Skeletal muscle satellite cell (primary cell): ENCODE data around the gene UBXN4.
"Not testable (repeated sequence)": the region's sequence is repeated elsewhere in the genome, so short reads cannot be mapped to it uniquely, and the experiment has no call there.

Source experiments
- H3K27me3 ChIP-seq: 2 replicates; pipeline ENCODE4 v1.7.0; 2013; ENCODE audit warnings: low read length; ENCODE audit not compliant: control insufficient read depth, insufficient read depth
- H3K36me3 ChIP-seq: 2 replicates; pipeline ENCODE4 v1.7.0; 2013; ENCODE audit warnings: mild to moderate bottlenecking, control low read depth, low read length; ENCODE audit not compliant: insufficient read depth
- H3K4me1 ChIP-seq: 2 replicates; pipeline ENCODE4 v1.7.0; 2013; ENCODE audit warnings: low read length; ENCODE audit not compliant: control insufficient read depth, insufficient read depth
- H3K4me2 ChIP-seq: 2 replicates; pipeline ENCODE4 v1.7.0; 2013; ENCODE audit warnings: mild to moderate bottlenecking, low read length
- H3K4me3 ChIP-seq: 2 replicates; pipeline ENCODE4 v1.7.0; 2013; ENCODE audit warnings: low read length
- H3K9ac ChIP-seq: 2 replicates; pipeline ENCODE4 v1.7.0; 2013; ENCODE audit warnings: mild to moderate bottlenecking, low read depth, low read length, moderate library complexity
- H3K9me3 ChIP-seq: replicated peaks from 2 replicates; pipeline ENCODE4 v1.7.0; 2013; ENCODE audit warnings: mild to moderate bottlenecking, control low read depth, low read length

The UBXN4 gene

GRCh38 chr2:135792401-135793150 is 50.9 kb downstream of the UBXN4 start:
- Histone ChIP-seq H3K4me1 (peaks cover under 1% of the 10 kb centered on the region), H3K27me3 (no peaks in the 10 kb centered on the region), H3K36me3 (no peaks in the 10 kb centered on the region), H3K9me3 (no peaks in the 10 kb centered on the region), H3K4me3 (no peak overlapping the region), H3K9ac (no peak overlapping the region), H3K4me2 (no peak overlapping the region)

DNA sequence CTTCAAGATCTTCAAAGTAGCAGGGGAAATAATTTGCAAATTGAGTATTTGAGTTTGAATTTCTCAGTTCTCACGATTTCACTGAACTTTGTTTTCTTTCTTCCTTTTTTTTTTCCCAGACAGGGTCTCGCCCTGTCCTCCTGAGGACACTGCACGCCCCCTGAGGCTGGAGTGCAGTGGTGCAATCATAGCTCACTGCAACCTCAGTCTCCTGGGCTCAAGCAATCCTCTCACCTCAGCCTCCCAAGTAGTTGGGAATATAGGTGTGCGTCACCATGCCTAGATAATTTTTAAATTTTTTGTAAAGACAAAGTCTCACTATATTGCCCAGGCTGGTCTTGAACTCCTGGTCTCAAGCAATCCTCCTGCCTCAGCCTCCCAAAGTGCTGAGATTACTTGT is 54.0 kb downstream of the UBXN4 start:
- not testable (repeated sequence) for H3K36me3 ChIP-seq, H3K4me3 ChIP-seq, H3K9ac ChIP-seq, H3K9me3 ChIP-seq, H3K4me2 ChIP-seq, H3K4me1 ChIP-seq, H3K27me3 ChIP-seq

DNA sequence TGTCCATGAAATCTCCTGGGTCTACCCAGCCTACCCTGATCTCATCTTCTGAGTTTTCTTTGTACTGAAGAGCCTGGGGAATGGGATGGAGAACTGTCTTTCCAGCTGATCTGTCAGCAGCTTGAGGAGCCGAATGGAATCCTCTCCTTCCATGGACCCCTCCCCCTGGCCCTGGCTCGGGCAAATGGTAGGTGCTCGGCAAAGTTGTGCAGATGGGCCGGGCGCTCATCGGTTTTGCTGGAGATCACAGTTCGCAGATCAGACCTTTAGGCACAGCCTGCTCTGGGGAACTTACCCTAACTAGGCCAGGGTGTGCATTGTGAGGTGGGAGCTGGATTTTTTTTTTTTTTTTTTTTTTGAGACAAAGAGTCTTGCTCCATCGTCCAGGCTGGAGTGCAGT is 55.0 kb downstream of the UBXN4 start:
- Histone ChIP-seq H3K4me1 (peaks cover 4% of the 10 kb centered on the region), H3K4me3 (no peak overlapping the region), H3K9ac (no peak overlapping the region), H3K36me3 (no peaks in the 10 kb centered on the region), H3K4me2 (no peak overlapping the region), H3K27me3 (no peaks in the 10 kb centered on the region), H3K9me3 (no peaks in the 10 kb centered on the region)

- Histone ChIP-seq H3K4me3 (no peak overlapping the region), H3K4me2 (no peak overlapping the region), H3K9me3 (no peaks in the 10 kb centered on the region), H3K27me3 (no peaks in the 10 kb centered on the region), H3K36me3 (no peaks in the 10 kb centered on the region), H3K4me1 (peaks cover 4% of the 10 kb centered on the region), H3K9ac (no peak overlapping the region)
These were observed 56.0 kb downstream of the UBXN4 start for GRCh38 chr2:135797497-135798274.

DNA sequence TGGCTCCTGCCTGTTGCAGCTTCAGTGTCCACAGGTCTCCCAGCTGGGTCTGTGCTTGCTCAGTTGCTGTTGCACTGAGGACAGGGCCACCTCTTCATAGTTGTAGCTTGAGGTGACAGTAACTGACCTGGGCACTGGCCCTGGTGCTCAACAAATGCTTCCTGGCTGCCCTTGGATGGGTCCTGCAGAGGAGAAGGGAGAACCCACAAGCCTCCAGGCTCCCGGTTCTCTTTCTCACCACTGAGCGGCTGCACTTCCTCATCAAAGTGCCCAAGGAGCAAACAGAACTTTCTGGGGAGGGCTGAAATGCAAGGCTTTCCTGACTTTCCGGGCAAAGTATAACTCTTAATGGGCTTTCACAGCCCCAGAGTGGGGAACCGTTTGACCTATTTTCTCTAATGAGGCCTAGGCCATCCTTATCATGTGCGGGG is 56.6 kb downstream of the UBXN4 start:
- Histone ChIP-seq H3K27me3 (no peaks in the 10 kb centered on the region), H3K9me3 (no peaks in the 10 kb centered on the region), H3K4me2 (no peak overlapping the region), H3K9ac (no peak overlapping the region), H3K4me3 (no peak overlapping the region), H3K4me1 (peaks cover 4% of the 10 kb centered on the region), H3K36me3 (no peaks in the 10 kb centered on the region)

DNA sequence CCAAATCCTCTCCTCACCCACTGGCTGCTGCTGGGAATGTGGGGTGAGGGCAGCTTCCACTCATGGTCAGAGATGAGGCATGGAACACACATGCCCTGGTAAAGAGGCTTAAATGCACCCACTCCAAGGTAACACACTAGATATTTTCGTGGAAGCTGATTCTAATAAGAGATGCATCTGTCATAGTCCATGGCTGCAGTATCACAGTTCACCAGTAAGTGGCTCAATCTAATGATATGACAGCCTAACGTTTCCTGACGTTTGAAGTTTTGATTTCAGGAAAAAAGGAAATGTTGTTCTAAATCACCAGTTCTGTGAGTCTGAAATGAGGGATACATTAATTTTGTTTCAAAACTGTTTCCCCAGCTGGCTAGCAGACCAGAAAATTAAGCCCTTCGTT is 57.1 kb downstream of the UBXN4 start:
- Histone ChIP-seq H3K27me3 (peaks cover 2% of the 10 kb centered on the region), H3K4me1 (peaks cover 4% of the 10 kb centered on the region), H3K36me3 (no peaks in the 10 kb centered on the region), H3K9me3 (no peaks in the 10 kb centered on the region), H3K4me3 (no peak overlapping the region), H3K9ac (no peak overlapping the region), H3K4me2 (no peak overlapping the region)

- Histone ChIP-seq H3K9ac (no peak overlapping the region), H3K9me3 (no peaks in the 10 kb centered on the region), H3K4me3 (no peak overlapping the region), H3K4me2 (no peak overlapping the region), H3K4me1 (peaks cover 4% of the 10 kb centered on the region), H3K27me3 (peaks cover 4% of the 10 kb centered on the region), H3K36me3 (no peaks in the 10 kb centered on the region)
These were observed 58.1 kb downstream of the UBXN4 start for GRCh38 chr2:135799738-135800137.

GRCh38 chr2:135800513-135801460 is 59.1 kb downstream of the UBXN4 start:
- Histone ChIP-seq H3K27me3 (peaks cover 4% of the 10 kb centered on the region), H3K4me2 (no peak overlapping the region), H3K9ac (no peak overlapping the region), H3K9me3 (no peaks in the 10 kb centered on the region), H3K4me1 (peaks cover 4% of the 10 kb centered on the region), H3K4me3 (no peak overlapping the region), H3K36me3 (no peaks in the 10 kb centered on the region)

DNA sequence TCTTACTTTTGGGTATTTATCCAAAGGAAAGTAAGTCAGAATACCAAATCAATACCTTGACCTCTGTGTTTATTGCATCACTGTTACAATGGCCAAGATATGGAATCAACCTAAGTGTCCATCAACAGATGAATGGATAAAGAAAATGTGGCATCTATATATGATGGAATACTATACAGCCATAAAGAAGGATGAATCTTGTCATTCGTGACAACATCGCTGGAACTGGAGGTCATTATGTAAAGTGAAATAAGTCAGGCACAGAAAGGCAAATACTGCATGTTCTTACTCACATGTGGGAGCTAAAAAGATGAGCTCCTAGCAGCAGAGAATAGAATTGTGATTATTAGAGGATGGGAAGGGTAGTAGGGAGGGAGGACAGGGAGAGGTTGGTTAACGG is 60.7 kb downstream of the UBXN4 start:
- Histone ChIP-seq H3K4me3 (no peak overlapping the region), H3K4me1 (peaks cover 4% of the 10 kb centered on the region), H3K36me3 (no peaks in the 10 kb centered on the region), H3K4me2 (no peak overlapping the region), H3K27me3 (peaks cover 4% of the 10 kb centered on the region), H3K9ac (no peak overlapping the region), H3K9me3 (no peaks in the 10 kb centered on the region)

GRCh38 chr2:135803278-135803677 is 61.6 kb downstream of the UBXN4 start:
- Histone ChIP-seq H3K27me3 (peaks cover 4% of the 10 kb centered on the region), H3K9me3 (no peaks in the 10 kb centered on the region)

DNA sequence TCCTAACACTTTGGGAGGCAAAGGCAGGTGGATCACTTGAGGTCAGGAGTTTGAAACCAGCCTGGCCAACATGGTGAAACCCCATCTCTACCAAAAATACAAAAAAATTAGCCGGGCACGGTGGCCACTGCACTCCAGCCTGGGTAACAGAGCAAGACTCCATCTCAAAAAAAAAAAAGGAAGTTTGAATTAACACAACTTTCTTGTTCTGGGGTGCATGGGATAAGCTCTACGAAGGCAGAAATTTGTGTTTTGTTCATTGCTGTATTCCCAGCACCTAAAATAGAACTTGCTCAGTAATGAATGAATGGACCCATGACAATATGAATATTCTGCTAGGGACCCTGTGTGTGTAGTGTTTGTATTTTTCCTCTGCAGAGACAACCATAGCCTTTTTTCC is 66.2 kb downstream of the UBXN4 start:
- not testable (repeated sequence) for H3K9me3 ChIP-seq, H3K4me2 ChIP-seq, H3K36me3 ChIP-seq, H3K4me1 ChIP-seq, H3K4me3 ChIP-seq, H3K9ac ChIP-seq, H3K27me3 ChIP-seq

More at GRCh38 chr2:135803278-135803677, 61.6 kb downstream of the UBXN4 start:
- Histone ChIP-seq H3K9ac (no peak overlapping the region), H3K4me3 (no peak overlapping the region), H3K36me3 (no peaks in the 10 kb centered on the region), H3K4me1 (no peaks in the 10 kb centered on the region), H3K4me2 (no peak overlapping the region)
